Body of pancreas (tissue), 4 donors: ENCODE data around the gene ZNF157.

Experiments
- POLR2A ChIP-seq, 3 donors: fragments of 450-650 bp; IDR thresholded peaks; one replicate each; pipeline ENCODE4 v1.6.1; 2016; ENCODE audit warnings: antibody characterized with exemption in 3 of 3, mild to moderate bottlenecking in 2 of 3
- TF ChIP-seq, protein P1 (sequence below), 7 experiments: fragments of 450-650 bp in 4 of 7; fragments of 200-600 bp in 3 of 7; sonication (generic) in 3 of 7; IDR thresholded peaks; one replicate each; pipeline ENCODE4 v1.5.1; 2016 to 2019; ENCODE audit warnings: antibody characterized with exemption in 7 of 7

DNA sequence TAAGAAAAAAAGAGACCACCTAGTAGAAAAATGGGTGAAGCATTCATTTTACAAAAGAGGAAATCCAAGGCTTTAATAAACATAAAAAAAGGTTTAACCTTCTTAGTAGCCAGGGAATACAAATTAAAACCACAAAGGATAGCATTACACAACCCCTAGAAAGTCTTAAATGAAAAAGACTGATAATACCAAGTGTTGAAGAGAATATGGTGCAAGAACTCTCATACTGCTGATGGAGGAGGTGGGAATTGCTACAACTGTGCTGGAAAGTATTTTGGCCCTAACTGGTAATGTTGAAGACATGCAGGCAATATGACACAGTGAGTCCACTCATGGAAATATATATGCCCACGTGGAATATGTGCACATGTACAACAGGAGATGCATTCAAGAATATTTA, 90.2 kb downstream of the ZNF157 start:
- TF ChIP-seq POLR2A (IDR thresholded peaks at IDR 0.05) = no peak
- TF ChIP-seq, protein P1, sequence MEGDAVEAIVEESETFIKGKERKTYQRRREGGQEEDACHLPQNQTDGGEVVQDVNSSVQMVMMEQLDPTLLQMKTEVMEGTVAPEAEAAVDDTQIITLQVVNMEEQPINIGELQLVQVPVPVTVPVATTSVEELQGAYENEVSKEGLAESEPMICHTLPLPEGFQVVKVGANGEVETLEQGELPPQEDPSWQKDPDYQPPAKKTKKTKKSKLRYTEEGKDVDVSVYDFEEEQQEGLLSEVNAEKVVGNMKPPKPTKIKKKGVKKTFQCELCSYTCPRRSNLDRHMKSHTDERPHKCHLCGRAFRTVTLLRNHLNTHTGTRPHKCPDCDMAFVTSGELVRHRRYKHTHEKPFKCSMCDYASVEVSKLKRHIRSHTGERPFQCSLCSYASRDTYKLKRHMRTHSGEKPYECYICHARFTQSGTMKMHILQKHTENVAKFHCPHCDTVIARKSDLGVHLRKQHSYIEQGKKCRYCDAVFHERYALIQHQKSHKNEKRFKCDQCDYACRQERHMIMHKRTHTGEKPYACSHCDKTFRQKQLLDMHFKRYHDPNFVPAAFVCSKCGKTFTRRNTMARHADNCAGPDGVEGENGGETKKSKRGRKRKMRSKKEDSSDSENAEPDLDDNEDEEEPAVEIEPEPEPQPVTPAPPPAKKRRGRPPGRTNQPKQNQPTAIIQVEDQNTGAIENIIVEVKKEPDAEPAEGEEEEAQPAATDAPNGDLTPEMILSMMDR (IDR thresholded peaks at IDR 0.05) = no peak
